Erythroblast (primary cell): ENCODE measurements around the gene USP48.

Experiments
- DNase-seq, 2 experiments: peaks; one replicate each; lab custom pipeline; 2025; lab: John Stamatoyannopoulos, UW
- GATA1 ChIP-seq: IDR thresholded peaks from 2 replicates; pipeline ENCODE4 v1.6.1; 2011; ENCODE audit warnings: low read depth, mild to moderate bottlenecking, control low read depth, low read length, moderate library complexity
- POLR2A ChIP-seq: IDR thresholded peaks from 2 replicates; pipeline ENCODE4 v1.6.1; 2011; ENCODE audit warnings: mild to moderate bottlenecking, low read length

The USP48 gene

GRCh38 chr1:21732664-21733063, 50.3 kb downstream of the USP48 start:
- DNase-seq = no peak
- TF ChIP-seq GATA1 (no peak), POLR2A (no peak)

- no peak for DNase-seq
- no peak for TF ChIP-seq POLR2A
- no peak for TF ChIP-seq GATA1
Observed at GRCh38 chr1:21725748-21726392, 57.1 kb downstream of the USP48 start.

- no peak for TF ChIP-seq GATA1
- no peak for TF ChIP-seq POLR2A
- DNase-seq = no peak
Observed at GRCh38 chr1:21724570-21724969, 58.4 kb downstream of the USP48 start.

GRCh38 chr1:21724098-21724497, 58.9 kb downstream of the USP48 start:
- DNase-seq = peak in 1 of 2 experiments; percentile 31
- TF ChIP-seq POLR2A (no peak), GATA1 (no peak)

GRCh38 chr1:21721295-21721985, 61.5 kb downstream of the USP48 start:
- TF ChIP-seq GATA1 = no peak
- TF ChIP-seq POLR2A = no peak

GRCh38 chr1:21716169-21716568, 66.8 kb downstream of the USP48 start:
- peak in 1 of 2 experiments; percentile 55 for DNase-seq
- no peak for TF ChIP-seq POLR2A
- TF ChIP-seq GATA1 = no peak

More at GRCh38 chr1:21721295-21721985, 61.5 kb downstream of the USP48 start:
- peak in 1 of 2 experiments; percentile 71 for DNase-seq

GRCh38 chr1:21707891-21708290, 75.1 kb downstream of the USP48 start:
- peak in 1 of 2 experiments; percentile 34 for DNase-seq
- TF ChIP-seq GATA1 (no peak), POLR2A (no peak)

- no peak for TF ChIP-seq POLR2A
- TF ChIP-seq GATA1 = no peak
Observed at GRCh38 chr1:21707086-21707840, 75.7 kb downstream of the USP48 start.

GRCh38 chr1:21706151-21706835, 76.7 kb downstream of the USP48 start:
- DNase-seq = no peak
- TF ChIP-seq POLR2A = no peak
- no peak for TF ChIP-seq GATA1

More at GRCh38 chr1:21707086-21707840, 75.7 kb downstream of the USP48 start:
- no peak for DNase-seq

- TF ChIP-seq GATA1 (no peak), POLR2A (no peak)
- DNase-seq = no peak
Observed at GRCh38 chr1:21705303-21705980, 77.5 kb downstream of the USP48 start.

- TF ChIP-seq POLR2A (no peak), GATA1 (no peak)
- peak in 1 of 2 experiments; percentile 62 for DNase-seq
Observed at GRCh38 chr1:21704145-21704544, 78.8 kb downstream of the USP48 start.

- TF ChIP-seq GATA1 = no peak
- no peak for TF ChIP-seq POLR2A
- peak in 1 of 2 experiments; percentile 84 for DNase-seq
Observed at GRCh38 chr1:21703318-21703963, 79.5 kb downstream of the USP48 start.
